ENCODE results near the gene TKT. TPM values are rescaled to one million over a fixed set of nuclear protein-coding genes. Genes with fewer than 3 reads are reported as not detected.
A peak's percentile ranks its signal among the peaks of the same experiment; 100 is the strongest.

Gene TKT
- total and polyA plus RNA-seq, 2 of the 13 experiments (the other 11 are each of a cell fraction or from before 2014, with no cell fraction given), result 150 to 238 TPM

GRCh38 chr3:53269888-53270880, 14.4 kb upstream of the TKT start (continued):
- TF ChIP-seq NONO (IDR thresholded peaks at IDR 0.05) (no peak), NONO (CRISPR knock-in tag; conservative IDR thresholded peaks at IDR 0.05) (0 out of 2 replicates have a peak, but pooled peaks have one; percentile 40), ZBTB38 (CRISPR knock-in tag; IDR thresholded peaks at IDR 0.05) (peak; percentile 65; the same call in 1 of the 2 replicates), THAP11 (CRISPR knock-in tag; IDR thresholded peaks at IDR 0.05) (peak; percentile 70), ZNF709 (CRISPR knock-in tag; IDR thresholded peaks at IDR 0.05) (no peak), RERE (CRISPR knock-in tag; IDR thresholded peaks at IDR 0.05; ENCODE audit: low read depth) (no peak; the same call in 1 of the 2 replicates), TBP (CRISPR knock-in tag; IDR thresholded peaks at IDR 0.05) (no peak), ZNF747 (CRISPR knock-in tag; IDR thresholded peaks at IDR 0.05; ENCODE audit: borderline replicate concordance) (no peak), ZNF549 (CRISPR knock-in tag; IDR thresholded peaks at IDR 0.05) (no peak), ZNF333 (CRISPR knock-in tag; IDR thresholded peaks at IDR 0.05; ENCODE audit: borderline replicate concordance) (no peak), ZNF383 (CRISPR knock-in tag; IDR thresholded peaks at IDR 0.05; ENCODE audit: borderline replicate concordance) (no peak), ZNF180 (CRISPR knock-in tag; IDR thresholded peaks at IDR 0.05; ENCODE audit: borderline replicate concordance, low read depth) (no peak), ELK4 (CRISPR knock-in tag; IDR thresholded peaks at IDR 0.05; ENCODE audit: borderline replicate concordance) (no peak), GABPB1 (CRISPR knock-in tag; IDR thresholded peaks at IDR 0.05) (peak; percentile 36; the same call in 1 of the 2 replicates), ZNF264 (CRISPR knock-in tag; IDR thresholded peaks at IDR 0.05) (peak; percentile 90), ZNF710 (CRISPR knock-in tag; IDR thresholded peaks at IDR 0.05; ENCODE audit: borderline replicate concordance) (peak; percentile 76; the same call in 1 of the 2 replicates), GPBP1L1 (CRISPR knock-in tag; IDR thresholded peaks at IDR 0.05) (no peak)
